K562 (cell line): ENCODE data around the gene DCST1. TPM values are rescaled to one million over a fixed set of nuclear protein-coding genes. Genes with fewer than 3 reads are reported as not detected.

ENCODE experiments used
- ATF2 ChIP-seq: sonication (generic); formaldehyde crosslinking; IDR thresholded peaks from 2 replicates; pipeline ENCODE4 v1.8.1; 2022; ENCODE audit warnings: missing genetic modification reagents
- CUX1 ChIP-seq: fragments of 200-800 bp; sonication (Bioruptor generic); IDR thresholded peaks from 2 replicates; pipeline ENCODE4 v1.6.1; 2016; ENCODE audit warnings: missing genetic modification characterization, missing compliant biosample characterization
- E4F1 ChIP-seq: fragments of 250-450 bp; sonication (Bioruptor Pico); IDR thresholded peaks from 2 replicates; pipeline ENCODE4 v1.5.0; 2021; ENCODE audit warnings: mild to moderate bottlenecking, borderline replicate concordance
- GABPB1 ChIP-seq: sonication (generic); formaldehyde crosslinking; IDR thresholded peaks from 2 replicates; pipeline ENCODE4 v1.8.0; 2022; ENCODE audit warnings: mild to moderate bottlenecking, missing genetic modification reagents
- NR1H2 ChIP-seq: sonication (generic); formaldehyde crosslinking; IDR thresholded peaks from 2 replicates; pipeline ENCODE4 v1.4.0; 2020; ENCODE audit warnings: mild to moderate bottlenecking, missing genetic modification reagents
- SMARCA4 ChIP-seq: fragments of 450-650 bp; IDR thresholded peaks from 2 replicates; pipeline ENCODE4 v1.6.1; 2016
- SNRNP70 ChIP-seq: fragments of 200-400 bp; formaldehyde crosslinking; optimal IDR thresholded peaks from 2 replicates; pipeline ENCODE3; 2017; ENCODE audit warnings: low read depth, low read length
- ZBTB17 ChIP-seq: fragments of 450-650 bp; formaldehyde crosslinking; IDR thresholded peaks from 2 replicates; pipeline ENCODE4 v1.4.0; 2020; ENCODE audit warnings: mild to moderate bottlenecking
- ZKSCAN1 ChIP-seq: fragments of 150-350 bp; IDR thresholded peaks from 2 replicates; pipeline ENCODE4 v1.6.1; 2016; ENCODE audit warnings: low read depth, low read length
- ZNF239 ChIP-seq: fragments of 250-450 bp; sonication (Bioruptor Pico); IDR thresholded peaks from 2 replicates; pipeline ENCODE4 v1.4.0; 2020; ENCODE audit warnings: mild to moderate bottlenecking
- ZNF444 ChIP-seq: fragments of 250-450 bp; sonication (Bioruptor Pico); IDR thresholded peaks from 2 replicates; pipeline ENCODE4 v1.4.0; 2020; ENCODE audit warnings: mild to moderate bottlenecking, moderate library complexity
- polyA plus RNA-seq, 8 experiments: library from polyadenylated mRNA; depleted of rRNA in 4 of 8; stranded (reverse) in 5 of 8; unstranded in 3 of 8; fragments of >200 nt; fragmentation: Nextera tagmentation in 2 of 8; fragmentation: Illumina TruSeq in 1 of 8; extraction: Ambion mirVana in 2 of 8; extraction: Trizol in 1 of 8; gene quantifications; 2 replicates each; pipeline versions ENCODE4 v1.2.1 to v1.2.3, GENCODE V29; 2011 to 2014; ENCODE audit warnings: inconsistent platforms in 1 of 8, missing spikeins in 1 of 8
- total RNA-seq, 7 experiments: library from RNA; depleted of rRNA in 6 of 7; stranded (reverse); fragments of >200 nt in 6 of 7; fragmentation: Illumina TruSeq in 2 of 7; extraction: Trizol in 2 of 7; gene quantifications; 2 replicates each; pipeline versions ENCODE4 v1.2.1 to v1.2.3, GENCODE V29; 2011 to 2021; ENCODE audit warnings: low replicate concordance in 1 of 7
- TF ChIP-seq, protein P1 (sequence below): fragments of 450-650 bp; formaldehyde crosslinking; IDR thresholded peaks from 2 replicates; pipeline ENCODE4 v1.4.0; 2020; ENCODE audit warnings: mild to moderate bottlenecking, moderate library complexity
- TF ChIP-seq, protein P2 (sequence below): fragments of 250-450 bp; sonication (Bioruptor Pico); IDR thresholded peaks from 2 replicates; pipeline ENCODE4 v1.8.0; 2022; ENCODE audit warnings: inconsistent platforms, mild to moderate bottlenecking, moderate library complexity, borderline replicate concordance

Gene DCST1
- total and polyA plus RNA-seq, 9 of the 15 experiments (the other 6 are each of a cell fraction or from before 2014, with no cell fraction given): not detected

- TF ChIP-seq, protein P1, sequence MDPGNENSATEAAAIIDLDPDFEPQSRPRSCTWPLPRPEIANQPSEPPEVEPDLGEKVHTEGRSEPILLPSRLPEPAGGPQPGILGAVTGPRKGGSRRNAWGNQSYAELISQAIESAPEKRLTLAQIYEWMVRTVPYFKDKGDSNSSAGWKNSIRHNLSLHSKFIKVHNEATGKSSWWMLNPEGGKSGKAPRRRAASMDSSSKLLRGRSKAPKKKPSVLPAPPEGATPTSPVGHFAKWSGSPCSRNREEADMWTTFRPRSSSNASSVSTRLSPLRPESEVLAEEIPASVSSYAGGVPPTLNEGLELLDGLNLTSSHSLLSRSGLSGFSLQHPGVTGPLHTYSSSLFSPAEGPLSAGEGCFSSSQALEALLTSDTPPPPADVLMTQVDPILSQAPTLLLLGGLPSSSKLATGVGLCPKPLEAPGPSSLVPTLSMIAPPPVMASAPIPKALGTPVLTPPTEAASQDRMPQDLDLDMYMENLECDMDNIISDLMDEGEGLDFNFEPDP: no peak
- TF ChIP-seq SNRNP70 (no peak), NR1H2 (CRISPR knock-in tag) (no peak), ATF2 (CRISPR knock-in tag) (no peak), ZKSCAN1 (peak; percentile 40; the same call in 1 of the 2 replicates), ZNF444 (CRISPR knock-in tag) (peak; percentile 71), CUX1 (CRISPR knock-in tag) (no peak), E4F1 (CRISPR knock-in tag) (no peak; the same call in 1 of the 2 replicates), ZBTB17 (peak; percentile 83), GABPB1 (CRISPR knock-in tag) (peak; percentile 71), ZNF239 (no peak), SMARCA4 (peak; percentile 87)
- TF ChIP-seq, protein P2, sequence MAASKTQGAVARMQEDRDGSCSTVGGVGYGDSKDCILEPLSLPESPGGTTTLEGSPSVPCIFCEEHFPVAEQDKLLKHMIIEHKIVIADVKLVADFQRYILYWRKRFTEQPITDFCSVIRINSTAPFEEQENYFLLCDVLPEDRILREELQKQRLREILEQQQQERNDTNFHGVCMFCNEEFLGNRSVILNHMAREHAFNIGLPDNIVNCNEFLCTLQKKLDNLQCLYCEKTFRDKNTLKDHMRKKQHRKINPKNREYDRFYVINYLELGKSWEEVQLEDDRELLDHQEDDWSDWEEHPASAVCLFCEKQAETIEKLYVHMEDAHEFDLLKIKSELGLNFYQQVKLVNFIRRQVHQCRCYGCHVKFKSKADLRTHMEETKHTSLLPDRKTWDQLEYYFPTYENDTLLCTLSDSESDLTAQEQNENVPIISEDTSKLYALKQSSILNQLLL (CRISPR knock-in tag): no peak
These were observed 32.7 kb upstream of the DCST1 start (continued) for GRCh38 chr1:155000726-155001424.
